Activated effector memory CD4-positive, alpha-beta T cell treated with Interleukin-2 at 50 U/mL for 16 hours (primary cell): Measurements from ENCODE around the gene LUC7L.
"Not testable (repeated sequence)": the region's sequence is repeated elsewhere in the genome, so short reads cannot be mapped to it uniquely, and the experiment has no call there.

ENCODE experiments used
- DNase-seq: peaks from one replicate; pipeline ENCODE4 v3.0.0-alpha.2; 2020

Gene LUC7L

DNA sequence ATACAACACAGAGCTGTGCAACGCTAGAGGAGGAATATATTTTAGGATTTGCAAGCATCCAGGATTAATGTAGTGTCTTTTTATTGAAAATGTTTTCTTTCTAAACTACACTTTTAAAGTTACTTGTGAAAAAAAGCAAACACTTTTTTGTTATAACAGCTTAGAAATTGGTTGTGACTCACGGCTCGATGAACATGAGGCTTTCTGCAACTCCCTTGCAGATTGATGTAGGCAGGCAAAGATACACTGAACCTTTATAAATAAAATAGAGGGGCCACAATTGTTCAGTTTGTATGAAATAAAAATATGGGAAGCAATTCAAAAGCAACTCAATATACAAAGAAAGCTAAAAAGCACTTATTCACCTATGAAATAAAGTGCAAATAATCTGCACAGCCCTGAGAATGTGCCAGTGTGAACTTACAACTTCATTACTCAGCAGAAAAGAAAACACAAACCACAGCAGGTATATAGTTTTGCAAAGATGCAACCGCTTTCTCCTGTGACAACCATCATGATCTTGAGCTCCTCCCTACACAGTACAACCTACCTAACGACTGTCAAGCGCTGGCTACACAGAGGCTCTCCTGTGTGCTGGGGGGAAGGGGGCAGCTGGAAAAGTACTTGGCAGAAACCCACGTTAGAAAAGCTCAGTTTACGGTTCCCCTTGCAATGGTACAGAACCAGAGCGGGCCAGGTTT is 948 bp downstream of the LUC7L start:
- no peak for DNase-seq

DNA sequence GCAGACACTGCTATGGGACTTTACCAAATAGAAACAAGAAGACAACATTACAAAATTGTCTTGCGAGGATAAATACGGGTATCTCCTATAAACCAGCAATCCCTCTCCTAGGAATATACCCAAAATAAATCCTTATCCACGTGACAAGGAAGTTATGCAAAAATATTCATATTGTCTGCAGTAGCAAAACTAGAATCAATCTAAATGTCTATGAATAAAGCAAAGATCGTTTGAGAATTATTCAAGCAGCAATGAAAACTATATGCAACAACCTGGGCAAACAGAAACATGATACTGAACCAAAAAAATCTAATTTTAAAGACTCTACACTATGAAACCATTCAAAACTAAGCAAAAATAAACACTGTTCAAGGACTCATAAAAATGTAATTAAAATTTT is 9.2 kb downstream of the LUC7L start:
- DNase-seq: no peak

DNA sequence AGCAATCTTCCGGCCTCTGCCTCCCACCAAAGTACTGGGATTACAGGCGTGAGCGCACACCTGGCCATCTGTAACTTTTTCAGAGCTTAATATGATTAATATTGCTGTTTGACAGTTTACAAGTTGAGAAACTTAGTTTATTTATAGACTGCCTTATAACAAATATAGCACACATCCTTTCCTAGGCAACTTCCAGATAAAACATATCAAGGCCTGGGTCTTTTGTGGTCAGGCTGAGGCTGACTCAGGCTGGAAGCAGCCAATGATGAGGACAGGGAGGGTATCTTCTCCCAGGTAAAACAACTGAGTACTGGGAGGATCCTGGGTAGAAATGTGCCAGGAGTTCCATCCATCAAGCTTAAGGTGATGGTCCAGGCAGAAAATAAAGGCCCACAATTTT is 16.2 kb downstream of the LUC7L start:
- no peak for DNase-seq

GRCh38 chr16:211631-212180 is 17.5 kb downstream of the LUC7L start:
- not testable (repeated sequence) for DNase-seq

DNA sequence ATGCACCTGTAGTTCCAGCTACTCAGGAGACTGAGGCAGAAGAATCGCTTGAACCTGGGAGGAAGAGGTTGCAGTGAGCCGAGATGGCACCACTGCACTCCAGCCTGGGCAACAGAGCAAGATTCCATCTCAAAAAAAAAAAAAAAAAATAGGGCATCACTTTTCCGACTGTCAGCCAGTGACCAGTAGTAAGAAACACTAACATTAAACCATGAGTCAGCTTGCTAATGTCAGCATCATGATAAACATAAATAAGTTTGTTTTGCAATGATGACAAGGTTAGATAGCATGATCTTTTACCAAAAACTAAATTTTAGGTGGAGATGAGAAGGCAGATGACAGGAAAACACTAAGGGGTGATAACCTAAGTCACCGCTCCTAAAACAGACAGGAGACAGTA is 19.9 kb downstream of the LUC7L start:
- not testable (repeated sequence) for DNase-seq

DNA sequence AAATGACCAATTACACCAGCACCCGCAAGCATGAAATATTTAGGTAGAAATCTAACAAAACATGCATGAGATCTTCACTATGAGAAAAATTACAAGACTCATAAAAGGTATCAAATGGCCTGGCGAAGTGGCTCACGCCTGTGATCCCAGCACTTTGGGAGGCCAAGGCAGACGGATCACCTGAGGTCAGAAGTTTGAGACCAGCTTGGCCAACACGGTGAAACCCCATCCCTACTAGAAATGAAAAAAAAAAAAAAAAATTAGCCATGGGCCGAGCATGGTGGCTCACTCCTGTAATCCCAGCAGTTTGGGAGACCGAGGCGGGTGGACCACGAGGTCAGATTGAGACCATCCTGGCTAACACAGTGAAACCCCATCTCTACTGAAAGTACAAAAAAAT is 25.2 kb downstream of the LUC7L start:
- not testable (repeated sequence) for DNase-seq

DNA sequence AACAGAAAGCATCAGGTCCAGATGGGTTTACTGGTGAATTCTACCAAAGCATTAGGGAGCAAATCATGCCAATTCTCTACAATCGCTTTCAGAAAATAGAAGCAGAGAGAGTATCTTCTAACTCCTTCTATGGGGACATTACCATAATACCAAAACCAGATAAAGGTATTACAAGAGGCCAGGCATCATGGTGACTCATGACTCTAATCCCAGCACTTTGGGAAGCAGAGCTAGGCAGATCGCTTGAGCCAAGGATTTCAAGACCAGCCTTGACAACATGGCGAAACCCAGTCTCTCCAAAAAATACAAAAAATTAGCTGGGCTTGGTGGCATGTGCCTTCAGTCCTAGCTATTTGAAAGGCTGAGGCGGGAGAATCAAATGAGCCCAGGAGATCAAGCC is 26.0 kb downstream of the LUC7L start:
- DNase-seq: no peak

DNA sequence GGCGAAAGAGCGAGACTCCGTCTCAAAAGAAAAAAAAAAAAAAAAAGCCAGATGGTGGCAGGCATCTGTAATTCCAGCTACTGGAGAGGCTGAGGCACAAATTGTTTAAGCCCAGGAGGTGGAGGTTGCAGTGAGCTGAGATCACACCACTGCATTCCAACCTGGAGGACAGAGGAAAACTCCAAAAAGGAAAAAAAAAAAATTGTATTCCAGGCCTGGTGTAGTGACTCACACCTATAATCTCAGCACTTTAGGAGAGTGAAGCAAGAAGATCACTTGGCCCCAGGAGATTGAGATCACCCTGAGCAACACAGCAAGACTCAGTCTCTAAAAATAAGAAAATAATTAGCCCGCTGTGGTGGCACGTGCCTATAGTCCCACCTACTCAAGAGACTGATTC is 28.9 kb downstream of the LUC7L start:
- DNase-seq: no peak

- DNase-seq: no peak
Measured at GRCh38 chr16:194516-194915, 34.7 kb downstream of the LUC7L start.

GRCh38 chr16:193441-193840 is 35.8 kb downstream of the LUC7L start:
- no peak for DNase-seq

- DNase-seq: no peak
Measured at GRCh38 chr16:192686-193085, 36.6 kb downstream of the LUC7L start.

DNA sequence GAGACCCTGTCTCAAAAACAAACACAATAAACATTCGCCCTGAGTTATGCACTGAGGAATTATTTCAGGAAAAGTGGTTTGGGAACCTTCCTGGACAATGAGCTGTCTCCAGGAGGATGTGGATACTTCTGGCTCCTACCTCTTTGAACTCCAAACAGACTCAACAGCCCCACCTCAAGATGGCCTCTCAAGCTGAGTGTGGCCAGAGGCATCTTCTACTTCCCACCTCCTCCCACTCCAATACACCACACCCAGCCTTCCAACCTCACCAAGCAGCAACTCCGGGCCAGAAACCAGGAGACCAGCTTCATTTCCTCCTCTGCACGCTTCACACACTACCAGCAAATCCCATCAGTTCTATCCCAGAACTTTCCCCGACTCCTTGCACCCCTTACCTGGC is 37.4 kb downstream of the LUC7L start:
- no peak for DNase-seq

DNA sequence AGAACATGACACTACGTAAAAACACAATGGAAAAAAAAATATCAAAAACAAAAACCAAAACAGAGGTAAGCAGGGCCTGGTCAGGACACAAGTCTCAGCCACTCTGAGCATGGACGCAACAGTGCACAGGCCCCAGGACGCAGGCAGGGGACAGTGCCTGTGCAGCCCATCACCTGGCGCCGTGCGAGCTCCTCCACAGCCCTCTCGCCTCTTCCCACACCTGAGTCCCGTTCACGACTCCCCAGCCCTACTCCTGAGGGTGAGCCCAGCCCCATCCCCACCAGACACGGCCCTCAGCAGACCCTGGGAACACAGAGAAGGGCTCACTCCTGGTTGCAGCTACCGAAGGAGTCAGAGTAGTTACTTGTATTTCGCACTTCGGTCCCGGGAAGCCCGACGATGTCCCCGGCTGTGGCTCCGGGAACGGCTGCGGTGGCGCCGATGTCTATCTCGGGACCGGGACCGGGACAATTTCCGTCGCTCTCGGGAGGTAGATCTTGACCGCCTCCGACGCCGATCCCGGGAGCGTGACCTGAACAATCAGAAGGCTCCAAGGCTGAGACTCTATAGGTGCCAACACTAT is 39.6 kb downstream of the LUC7L start:
- DNase-seq: no peak

DNA sequence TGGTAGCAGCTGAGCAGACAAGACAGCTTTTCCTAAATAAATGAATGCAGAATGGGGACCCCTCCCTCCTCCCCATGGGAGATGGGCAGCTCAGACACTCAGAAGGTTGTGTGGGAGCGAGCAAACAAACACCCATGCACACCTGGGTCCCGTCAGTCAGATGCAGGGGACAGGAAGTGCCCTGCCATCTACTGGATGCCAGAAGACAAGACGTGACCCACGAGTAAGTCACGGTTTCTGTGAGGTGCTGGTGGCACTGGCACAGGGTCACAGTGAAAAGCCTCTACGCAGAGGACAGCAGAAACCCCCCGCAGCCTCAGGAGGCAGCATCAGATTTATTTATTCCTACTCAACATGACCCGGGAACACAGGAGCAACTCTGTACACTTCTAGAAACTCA is 40.6 kb downstream of the LUC7L start:
- DNase-seq: no peak

GRCh38 chr16:187330-187729 is 41.9 kb downstream of the LUC7L start:
- no peak for DNase-seq

GRCh38 chr16:185691-186090 is 43.6 kb downstream of the LUC7L start:
- no peak for DNase-seq

DNA sequence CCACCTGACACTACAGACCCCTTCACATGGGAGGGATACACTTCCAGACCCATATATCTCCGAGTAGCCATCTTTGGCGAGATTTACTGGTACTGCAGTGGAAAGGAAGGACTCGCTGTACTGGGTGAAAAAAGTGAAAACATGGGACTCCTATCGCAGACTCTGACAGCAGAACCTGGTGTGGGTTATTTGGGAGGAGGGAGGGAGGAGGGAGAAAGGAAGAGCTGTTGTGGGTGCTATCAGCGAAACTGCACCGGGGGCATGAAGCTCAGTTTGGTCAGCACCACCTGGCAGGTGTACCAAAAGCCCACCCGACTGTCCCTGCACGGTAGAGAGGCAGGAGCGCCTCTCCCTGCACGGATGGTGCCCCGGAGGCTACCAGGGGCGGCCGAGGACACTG is 44.0 kb downstream of the LUC7L start:
- DNase-seq: no peak

DNA sequence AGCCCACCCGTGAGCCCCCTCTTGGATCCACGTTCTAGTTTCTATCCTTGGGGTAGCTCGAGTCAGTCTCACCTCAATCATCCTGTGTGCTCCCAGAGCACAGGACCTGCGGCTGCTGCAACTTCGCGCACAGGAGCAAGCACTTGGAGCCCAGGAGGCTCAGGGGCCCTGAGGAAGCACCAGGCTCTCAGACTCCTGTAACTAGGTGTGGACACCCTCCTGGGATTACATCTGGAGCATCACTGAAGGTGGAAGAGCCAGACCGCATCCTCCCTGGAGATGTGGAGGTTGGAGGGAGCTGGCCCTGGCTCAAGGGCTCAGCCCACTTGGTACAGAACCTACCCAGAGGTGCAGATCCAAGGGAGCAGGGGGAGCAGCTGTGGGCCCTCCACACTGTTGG is 46.2 kb downstream of the LUC7L start:
- DNase-seq: no peak

GRCh38 chr16:181565-182021 is 47.7 kb downstream of the LUC7L start:
- DNase-seq: peak; percentile 75

- DNase-seq: peak; percentile 6
Measured at GRCh38 chr16:180681-181564, 48.3 kb downstream of the LUC7L start.

DNA sequence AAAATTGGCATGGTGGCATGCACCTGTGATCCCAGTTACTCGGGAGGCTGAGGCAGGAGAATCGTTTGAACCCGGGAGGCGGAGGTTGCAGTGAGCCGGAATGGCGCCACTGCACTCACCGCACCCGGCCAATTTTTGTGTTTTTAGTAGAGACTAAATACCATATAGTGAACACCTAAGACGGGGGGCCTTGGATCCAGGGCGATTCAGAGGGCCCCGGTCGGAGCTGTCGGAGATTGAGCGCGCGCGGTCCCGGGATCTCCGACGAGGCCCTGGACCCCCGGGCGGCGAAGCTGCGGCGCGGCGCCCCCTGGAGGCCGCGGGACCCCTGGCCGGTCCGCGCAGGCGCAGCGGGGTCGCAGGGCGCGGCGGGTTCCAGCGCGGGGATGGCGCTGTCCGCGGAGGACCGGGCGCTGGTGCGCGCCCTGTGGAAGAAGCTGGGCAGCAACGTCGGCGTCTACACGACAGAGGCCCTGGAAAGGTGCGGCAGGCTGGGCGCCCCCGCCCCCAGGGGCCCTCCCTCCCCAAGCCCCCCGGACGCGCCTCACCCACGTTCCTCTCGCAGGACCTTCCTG is 49.1 kb downstream of the LUC7L start, which contains the start of gene HBQ1:
HBQ1 (plus strand) TSS at position 359 of the 575 bp plus-strand sequence; CDS start at position 387, 28 bp downstream.
- DNase-seq: no peak

- no peak for DNase-seq
Measured at GRCh38 chr16:179211-180092, 49.8 kb downstream of the LUC7L start.
